Adipose tissue (tissue), 3 donors: Measurements from ENCODE around the gene TMEM150B. TPM values are rescaled to one million over a fixed set of nuclear protein-coding genes. Genes with fewer than 3 reads are reported as not detected.

Experiments
- H3K27ac ChIP-seq: one replicate; pipeline ENCODE4 v1.5.1; 2013; ENCODE audit warnings: low read depth, low read length
- WGBS, 3 donors: extraction: QIAGEN DNeasy Blood & Tissue Kit; methylation state at CpG; one replicate each; pipeline ENCODE4 v1.1.7; 2013; 5-methylcytosine and 5-hydroxymethylcytosine counted together
- polyA plus RNA-seq, 3 donors: library from polyadenylated mRNA; stranded (reverse); fragments of 200-250 nt; gene quantifications; one replicate each; pipeline ENCODE4 v1.2.3, GENCODE V29; 2013
- donor health status: healthy with polysubstance abuse.
- donor health status: Bipolar disorder and iron deficiency.
- donor health status: healthy.

The TMEM150B gene
- 1 to 10 TPM in 2 of 3 donors, under 1 TPM in 1; 0.74 to 4.0 (median 2.4) TPM for polyA plus RNA-seq

DNA sequence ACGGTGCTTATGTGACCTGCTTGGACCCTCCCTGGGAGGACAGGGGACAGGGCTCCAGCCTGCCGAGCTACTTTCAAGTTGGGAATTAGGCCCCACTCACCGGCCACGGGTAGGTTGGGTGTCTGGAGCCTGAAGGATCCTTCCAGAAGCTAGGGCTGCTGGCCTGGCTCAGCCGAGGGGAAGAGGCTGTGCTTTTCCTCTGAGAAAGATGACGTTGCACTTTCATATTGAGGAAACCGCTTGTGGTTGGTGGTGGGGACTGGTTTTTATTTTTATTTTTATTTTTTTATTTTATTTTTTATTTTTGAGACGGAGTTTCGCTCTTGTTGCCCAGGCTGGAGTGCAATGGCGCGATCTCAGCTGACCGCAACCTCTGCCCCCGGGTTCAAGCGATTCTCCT, at the start of gene TMEM150B:
Gene TMEM150B, minus strand, starts transcription at position 170 of the 400 bp plus-strand sequence. CDS start 4,305 bp downstream, outside the sequence.
- WGBS, 3 donors, result 56 to 75% (median 58%) methylated on average over 14 of the region's 14 CpGs
- no peak within 1 kb of the TSS for H3K27ac ChIP-seq

- H3K27ac ChIP-seq, result no peak overlapping the region
- WGBS, 3 donors, result 6 to 15% (median 12%) methylated on average over 23 to 31 of the region's 31 CpGs
Measured at GRCh38 chr19:55373993-55374757, 49.0 kb upstream of the TMEM150B start.

- WGBS, 3 donors, result 43 to 61% (median 56%) methylated on average over 9 of the region's 9 CpGs
- no peak overlapping the region for H3K27ac ChIP-seq
Measured at GRCh38 chr19:55373306-55373992, 48.3 kb upstream of the TMEM150B start.

DNA sequence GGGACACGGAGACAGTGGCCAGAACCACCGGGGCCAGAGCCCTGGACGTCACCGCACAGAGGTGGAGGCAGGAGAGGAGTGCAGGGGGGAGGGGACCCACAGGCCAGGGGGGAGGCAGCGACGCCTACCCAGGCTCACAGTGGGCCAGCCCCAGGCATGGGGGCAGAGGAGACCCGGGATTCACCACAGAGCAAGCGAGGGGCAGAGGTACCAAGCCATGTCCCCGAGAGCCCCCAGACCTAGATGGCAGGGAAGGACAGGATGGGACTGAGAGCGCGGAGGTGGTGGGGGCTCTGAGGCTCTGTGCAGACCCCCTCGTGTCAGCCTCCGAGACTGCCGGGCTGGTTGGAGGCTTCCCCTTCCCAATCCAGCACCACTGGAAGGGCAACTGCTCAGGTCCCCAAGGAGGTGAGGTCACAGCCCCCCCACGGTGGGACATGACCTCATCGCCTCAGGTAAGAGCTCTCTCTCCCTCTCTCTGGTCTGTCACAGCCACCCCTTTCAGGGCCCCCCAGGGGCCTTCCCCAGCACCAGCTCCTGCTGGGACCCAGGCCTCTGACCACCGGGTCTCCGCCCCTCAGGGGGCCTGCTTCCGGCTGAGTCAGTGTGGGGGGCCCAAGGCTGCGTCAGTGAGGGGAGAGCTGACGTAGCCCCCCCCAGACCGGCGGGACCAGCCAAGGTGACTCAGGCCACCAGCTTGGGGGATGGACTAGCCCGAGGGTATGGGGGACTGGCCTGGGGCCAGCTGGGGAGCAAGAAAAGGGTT, 47.4 kb upstream of the TMEM150B start:
- WGBS, 3 donors, result 33 to 39% (median 38%) methylated on average over 24 of the region's 24 CpGs
- H3K27ac ChIP-seq, result no peak overlapping the region

DNA sequence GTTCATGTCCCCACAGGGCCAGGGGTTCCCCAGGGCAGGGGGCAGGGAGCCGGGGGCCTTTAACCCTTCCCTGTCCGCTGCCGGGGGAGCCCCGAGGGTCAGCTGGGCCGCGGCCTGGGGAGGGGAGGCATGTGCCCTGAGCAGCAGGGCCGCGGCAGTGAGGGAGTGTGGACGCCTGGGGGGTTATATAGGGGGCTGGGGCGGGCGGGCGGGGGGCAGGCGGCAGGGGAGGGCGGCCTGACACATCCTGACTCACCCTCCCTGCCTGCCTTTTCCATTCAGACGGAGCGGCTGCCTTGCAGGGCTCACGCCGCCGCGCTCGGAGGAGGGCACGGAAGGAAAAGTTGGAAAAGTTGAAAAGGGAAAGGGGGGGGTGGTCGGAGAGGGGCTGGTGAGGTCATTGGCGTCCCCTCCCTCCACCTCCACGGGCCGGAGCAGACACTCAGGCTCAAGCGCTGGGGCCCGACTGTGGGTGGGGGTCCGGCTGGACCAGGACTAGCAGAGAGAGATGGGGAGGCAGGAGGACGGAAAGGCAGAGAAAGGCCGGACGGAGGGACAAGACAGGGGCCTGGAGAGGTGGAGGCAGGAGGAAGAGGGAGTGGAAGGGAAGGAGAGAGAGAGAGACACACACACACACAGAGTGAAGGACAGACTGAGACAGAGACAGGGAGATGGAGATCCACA, 45.3 kb upstream of the TMEM150B start, which contains the start of gene IL11:
Gene IL11, minus strand, starts transcription at position 159 of the 684 bp plus-strand sequence. Its CDS starts 153 bp downstream, at position 6.
- H3K27ac ChIP-seq, result no peak within 1 kb of the TSS
- 4 to 9% (median 8%) methylated on average over 32 of the region's 32 CpGs for WGBS, 3 donors

DNA sequence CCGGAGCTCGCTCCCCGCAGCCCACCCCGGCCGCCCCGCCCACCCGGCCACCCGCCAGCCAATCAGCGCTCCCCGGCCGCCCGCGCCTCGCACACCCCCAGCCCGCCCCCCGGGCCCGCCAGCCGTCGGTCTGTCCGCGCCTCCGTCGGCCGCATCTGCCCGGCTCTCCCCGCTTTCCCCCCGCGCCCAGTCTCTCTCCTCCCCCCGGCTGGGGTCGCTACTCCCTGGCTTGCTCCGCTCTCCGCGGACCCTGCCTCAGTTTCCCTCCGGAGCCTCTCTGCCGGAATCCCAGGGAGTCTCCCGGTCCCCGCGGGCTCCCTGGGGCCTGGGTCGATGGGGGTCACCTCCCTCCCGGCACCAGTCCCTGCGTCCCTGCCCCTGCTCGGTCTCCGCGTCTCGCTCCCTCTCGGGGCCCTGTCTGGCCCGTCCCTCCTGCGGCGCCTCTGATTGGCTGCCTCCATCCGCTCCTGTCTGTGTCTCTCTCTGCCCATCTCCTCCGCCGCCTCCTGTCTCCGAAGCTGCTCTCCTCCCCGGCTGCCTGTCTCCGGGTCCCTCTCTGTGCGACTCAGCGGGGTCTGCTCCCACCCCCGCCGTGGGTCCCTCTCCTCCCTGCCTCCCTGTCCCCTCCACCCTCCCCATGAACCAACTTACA, 44.6 kb upstream of the TMEM150B start:
- 1 to 2% (median 2%) methylated on average over 27 to 58 of the region's 59 CpGs for WGBS, 3 donors

GRCh38 chr19:55368701-55369563, 43.8 kb upstream of the TMEM150B start:
- WGBS, 3 donors, result 13 to 21% (median 14%) methylated on average over 26 to 52 of the region's 54 CpGs
- no peak overlapping the region for H3K27ac ChIP-seq

More for the DNA sequence above, 44.6 kb upstream of the TMEM150B start:
- no peak overlapping the region for H3K27ac ChIP-seq

- H3K27ac ChIP-seq, result no peak overlapping the region
Measured at GRCh38 chr19:55368106-55368505, 43.0 kb upstream of the TMEM150B start.

GRCh38 chr19:55366790-55367189, 41.6 kb upstream of the TMEM150B start:
- no peak overlapping the region for H3K27ac ChIP-seq
- WGBS, 3 donors, result 65 to 84% (median 82%) methylated on average over 3 of the region's 3 CpGs

More at GRCh38 chr19:55368106-55368505, 43.0 kb upstream of the TMEM150B start:
- 70 to 92% (median 90%) methylated on average over 16 of the region's 16 CpGs for WGBS, 3 donors

DNA sequence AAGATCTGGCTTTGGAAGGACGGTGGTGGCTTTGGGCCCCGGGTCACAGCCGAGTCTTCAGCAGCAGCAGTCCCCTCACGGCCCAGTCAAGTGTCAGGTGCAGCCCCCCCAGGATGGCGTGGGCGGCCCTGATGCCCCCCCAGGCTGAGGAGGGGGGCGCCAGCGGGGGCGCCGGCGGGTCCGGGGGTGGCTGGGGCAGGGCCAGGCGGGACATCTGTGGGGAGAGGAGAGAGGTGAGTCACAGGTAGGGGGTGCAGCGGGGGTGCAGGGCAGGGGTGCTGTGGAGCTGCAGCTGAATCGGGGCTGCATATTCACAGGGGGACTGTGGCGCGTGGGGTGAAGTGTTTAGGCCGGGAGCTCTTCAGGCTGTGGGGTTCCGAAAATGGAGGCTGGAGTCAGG, 40.8 kb upstream of the TMEM150B start:
- 69 to 78% (median 75%) methylated on average over 19 of the region's 19 CpGs for WGBS, 3 donors
- H3K27ac ChIP-seq, result no peak overlapping the region

DNA sequence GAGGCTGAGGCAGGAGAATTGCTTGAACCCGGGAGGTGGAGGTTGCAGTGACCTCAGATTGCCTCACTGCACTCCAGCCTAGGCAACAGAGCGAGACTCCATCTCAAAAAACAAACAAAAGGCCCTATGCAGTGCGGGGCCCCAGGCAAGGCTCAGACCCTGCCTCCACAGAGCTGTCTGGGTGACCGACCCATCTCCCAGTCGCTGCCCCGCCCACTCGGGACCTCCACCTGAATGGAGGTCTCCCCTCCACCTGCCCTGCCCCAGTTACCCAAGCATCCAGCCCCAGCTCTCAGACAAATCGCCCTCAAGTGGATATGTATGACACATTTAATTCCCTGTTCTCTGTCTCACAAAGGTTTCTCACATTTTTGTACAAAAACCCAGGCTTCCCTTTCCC, 40.1 kb upstream of the TMEM150B start:
- 77 to 90% (median 87%) methylated on average over 8 of the region's 8 CpGs for WGBS, 3 donors
- H3K27ac ChIP-seq, result no peak overlapping the region

DNA sequence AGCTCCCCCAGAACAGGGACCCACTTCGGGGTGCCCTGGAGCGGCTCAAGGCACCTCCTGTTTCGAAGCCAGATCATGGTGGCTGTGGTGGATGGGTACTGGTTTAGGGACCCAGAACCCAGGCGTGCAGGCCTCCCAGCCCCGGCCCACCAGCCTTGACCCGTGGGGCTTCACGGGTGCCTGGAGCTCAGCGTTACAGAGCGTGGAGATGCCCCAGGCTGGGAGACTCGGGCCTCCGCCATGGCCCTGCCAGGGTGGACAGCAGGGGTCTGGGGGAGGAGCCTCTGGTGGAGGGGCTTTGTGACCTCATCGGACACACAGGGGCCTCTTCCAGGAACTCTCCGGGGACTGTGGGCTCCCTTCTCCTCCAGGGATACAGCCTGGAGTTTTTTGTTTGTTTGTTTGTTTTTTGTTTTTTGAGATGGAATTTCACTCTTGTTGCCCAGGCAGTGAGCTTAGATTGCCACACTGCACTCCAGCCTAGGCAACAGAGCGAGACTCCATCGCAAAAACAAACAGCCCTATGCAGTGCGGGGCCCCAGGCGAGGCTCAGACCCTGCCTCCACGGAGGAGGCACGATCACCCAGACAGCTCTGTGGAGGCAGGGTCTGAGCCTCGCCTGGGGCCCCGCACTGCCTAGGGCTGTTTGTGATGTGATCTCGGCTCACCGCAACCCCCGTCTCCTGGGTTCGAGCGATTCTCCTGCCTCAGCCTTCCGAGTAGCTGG, 38.0 kb upstream of the TMEM150B start, which contains the start of gene GARIN5B:
Gene GARIN5B, minus strand, starts transcription at position 271 of the 727 bp plus-strand sequence. Its CDS starts 194 bp downstream, at position 77.
- no peak within 1 kb of the TSS for H3K27ac ChIP-seq
- 77 to 85% (median 84%) methylated on average over 26 to 27 of the region's 27 CpGs for WGBS, 3 donors

DNA sequence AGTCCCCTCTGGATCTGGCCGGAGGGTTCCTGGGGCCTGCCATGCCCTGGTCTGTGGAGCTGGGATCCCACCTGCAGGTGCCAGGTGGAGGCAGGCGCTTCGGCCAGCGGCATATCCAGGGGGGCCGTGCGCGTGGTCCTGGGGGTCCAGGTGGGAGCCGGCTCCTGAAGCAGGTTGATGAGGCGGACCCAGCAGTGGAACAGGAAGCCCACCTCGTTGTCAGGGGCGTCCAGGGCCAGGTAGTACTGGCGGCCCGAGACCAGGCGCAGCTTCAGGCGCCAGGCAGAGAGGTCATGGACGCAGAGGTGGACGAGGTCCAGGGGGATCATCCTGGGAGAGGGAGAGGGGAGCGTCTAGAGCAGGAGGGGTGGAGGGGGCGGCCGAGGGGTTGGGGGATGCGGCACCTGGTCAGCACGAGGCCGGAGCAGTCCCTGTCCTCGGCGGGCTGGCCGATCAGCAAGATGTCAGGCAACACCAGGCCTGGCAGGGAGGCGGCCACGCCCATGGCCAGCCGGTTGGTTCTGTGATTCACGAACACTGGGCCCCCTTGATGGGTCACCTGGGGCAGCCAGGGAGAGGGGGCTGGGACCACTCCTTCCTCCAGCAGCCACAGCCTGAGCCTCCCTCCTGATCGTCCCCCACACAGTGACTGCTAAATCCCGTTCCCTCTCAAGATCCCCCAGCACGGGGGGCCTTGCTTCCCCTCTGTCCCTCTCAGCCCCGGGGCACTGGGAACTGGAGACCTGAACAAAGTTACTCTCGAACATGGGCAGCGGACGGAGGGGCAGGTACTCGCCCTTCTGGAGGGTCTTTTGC, 37.2 kb upstream of the TMEM150B start:
- H3K27ac ChIP-seq, result no peak overlapping the region
- 66 to 83% (median 75%) methylated on average over 37 to 38 of the region's 38 CpGs for WGBS, 3 donors

DNA sequence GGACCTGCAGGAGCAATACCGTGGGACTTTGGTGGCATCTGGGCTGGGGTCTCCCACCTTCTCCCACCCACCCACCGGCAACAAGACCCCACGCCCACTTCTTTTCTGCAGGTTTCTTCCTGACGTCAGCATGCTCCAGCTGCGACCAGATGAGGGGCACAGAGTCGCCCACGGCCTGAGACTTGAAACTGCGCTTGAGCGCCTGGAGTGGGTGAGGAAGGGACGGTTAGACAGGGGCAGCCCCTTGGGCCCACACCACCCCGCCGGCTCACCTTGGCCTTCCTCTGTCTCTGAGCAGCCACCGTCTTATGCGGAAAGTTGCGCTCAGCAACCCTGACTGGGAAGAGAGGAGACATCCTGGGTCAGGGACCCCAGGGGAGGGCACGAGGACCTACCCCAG, 35.8 kb upstream of the TMEM150B start:
- H3K27ac ChIP-seq, result no peak overlapping the region
- 87 to 94% (median 93%) methylated on average over 16 of the region's 16 CpGs for WGBS, 3 donors
